Breast epithelium (tissue), 4 donors: Measurements from ENCODE around the gene URB1. TPM values are rescaled to one million over a fixed set of nuclear protein-coding genes. Genes with fewer than 3 reads are reported as not detected.
A peak's percentile ranks its signal among the peaks of the same experiment; 100 is the strongest.
"Not testable (repeated sequence)": the region's sequence is repeated elsewhere in the genome, so short reads cannot be mapped to it uniquely, and the experiment has no call there.

ENCODE experiments used
- DNase-seq, 2 donors: peaks; one replicate each; pipeline ENCODE4 v3.0.0-alpha.2; 2019; ENCODE audit warnings: low spot score in 2 of 2
- H3K27ac ChIP-seq, 2 donors: fragments of 200-600 bp; sonication (generic) in 1 of 2; one replicate each; pipeline ENCODE4 v1.5.1; 2016 to 2019; ENCODE audit warnings: mild to moderate bottlenecking in 1 of 2
- H3K27me3 ChIP-seq, 2 donors: fragments of 200-600 bp; sonication (generic) in 1 of 2; one replicate each; pipeline versions ENCODE4 v1.5.1 to v1.6.0; 2017 to 2019; ENCODE audit warnings: control low read depth in 1 of 2, mild to moderate bottlenecking in 1 of 2
- H3K36me3 ChIP-seq: fragments of 200-600 bp; one replicate; pipeline ENCODE4 v1.5.1; 2019
- H3K4me1 ChIP-seq, 2 donors: fragments of 200-600 bp; sonication (generic); one replicate each; pipeline ENCODE4 v1.5.1; 2016 to 2019; ENCODE audit warnings: control low read depth in 1 of 2
- H3K4me3 ChIP-seq, 3 donors: fragments of 200-600 bp; sonication (generic); 1 replicate in 2 of 3; 2 replicates in 1 of 3; pipeline ENCODE4 v1.5.1; 2016 to 2019; ENCODE audit warnings: mild to moderate bottlenecking in 3 of 3, moderate library complexity in 2 of 3
- H3K9me3 ChIP-seq, 2 donors: fragments of 200-600 bp; sonication (generic) in 1 of 2; one replicate each; pipeline ENCODE4 v1.5.1; 2016 to 2019; ENCODE audit warnings: control low read depth in 1 of 2
- POLR2A ChIP-seq: fragments of 450-650 bp; IDR thresholded peaks from one replicate; pipeline ENCODE4 v1.6.1; 2016; ENCODE audit warnings: antibody characterized with exemption, mild to moderate bottlenecking, moderate library complexity
- POLR2AphosphoS5 ChIP-seq, 3 donors: sonication (generic); formaldehyde crosslinking; IDR thresholded peaks; one replicate each; pipeline ENCODE4 v1.6.1; 2017; ENCODE audit warnings: antibody characterized with exemption in 3 of 3
- intact Hi-C: fragments of 100-400 bp; cut with DNase I; formaldehyde crosslinking; loops from one replicate; pipeline ENCODE4 v1.15.1; 2023; ENCODE audit warnings: low total_unique reads
- total RNA-seq, 3 donors: library from RNA; depleted of rRNA; stranded (reverse); fragments of >200 nt; gene quantifications; one replicate each; pipeline ENCODE4 v1.1.0, GENCODE V29; 2016
- TF ChIP-seq, protein P1 (sequence below), 3 donors: fragments of 450-650 bp; IDR thresholded peaks; one replicate each; pipeline ENCODE4 v1.5.1; 2016 to 2017; ENCODE audit warnings: antibody characterized with exemption in 3 of 3, mild to moderate bottlenecking in 3 of 3, moderate library complexity in 3 of 3

URB1 gene
- total RNA-seq, 3 donors from 2014 or later = 12.8 to 22.2 (median 20.6) TPM

GRCh38 chr21:32370998-32371766 lies 21.6 kb downstream of the URB1 start:
- no peak overlapping the region for H3K4me3 ChIP-seq
- no peaks in the 10 kb centered on the region for H3K36me3 ChIP-seq
- peaks cover 0 to 8% of the 10 kb centered on the region in 2 donors for H3K4me1 ChIP-seq
- no peak for DNase-seq
- intact Hi-C loops = no loop called here
- H3K27ac ChIP-seq = peak overlapping the region; percentile 67 to 87
- TF ChIP-seq POLR2A (no peak), POLR2AphosphoS5 (IDR thresholded peaks at IDR 0.05) (no peak)
- TF ChIP-seq, protein P1, sequence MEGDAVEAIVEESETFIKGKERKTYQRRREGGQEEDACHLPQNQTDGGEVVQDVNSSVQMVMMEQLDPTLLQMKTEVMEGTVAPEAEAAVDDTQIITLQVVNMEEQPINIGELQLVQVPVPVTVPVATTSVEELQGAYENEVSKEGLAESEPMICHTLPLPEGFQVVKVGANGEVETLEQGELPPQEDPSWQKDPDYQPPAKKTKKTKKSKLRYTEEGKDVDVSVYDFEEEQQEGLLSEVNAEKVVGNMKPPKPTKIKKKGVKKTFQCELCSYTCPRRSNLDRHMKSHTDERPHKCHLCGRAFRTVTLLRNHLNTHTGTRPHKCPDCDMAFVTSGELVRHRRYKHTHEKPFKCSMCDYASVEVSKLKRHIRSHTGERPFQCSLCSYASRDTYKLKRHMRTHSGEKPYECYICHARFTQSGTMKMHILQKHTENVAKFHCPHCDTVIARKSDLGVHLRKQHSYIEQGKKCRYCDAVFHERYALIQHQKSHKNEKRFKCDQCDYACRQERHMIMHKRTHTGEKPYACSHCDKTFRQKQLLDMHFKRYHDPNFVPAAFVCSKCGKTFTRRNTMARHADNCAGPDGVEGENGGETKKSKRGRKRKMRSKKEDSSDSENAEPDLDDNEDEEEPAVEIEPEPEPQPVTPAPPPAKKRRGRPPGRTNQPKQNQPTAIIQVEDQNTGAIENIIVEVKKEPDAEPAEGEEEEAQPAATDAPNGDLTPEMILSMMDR (IDR thresholded peaks at IDR 0.05) = no peak
- no peaks in the 10 kb centered on the region for H3K9me3 ChIP-seq
- no peaks in the 10 kb centered on the region for H3K27me3 ChIP-seq

GRCh38 chr21:32368961-32369360 lies 23.9 kb downstream of the URB1 start:
- intact Hi-C loops, H3K36me3 ChIP-seq, H3K4me3 ChIP-seq, DNase-seq, H3K27me3 ChIP-seq, H3K27ac ChIP-seq, H3K9me3 ChIP-seq: not testable (repeated sequence)
- peaks cover 0 to 16% of the 10 kb centered on the region in 2 donors for H3K4me1 ChIP-seq

DNA sequence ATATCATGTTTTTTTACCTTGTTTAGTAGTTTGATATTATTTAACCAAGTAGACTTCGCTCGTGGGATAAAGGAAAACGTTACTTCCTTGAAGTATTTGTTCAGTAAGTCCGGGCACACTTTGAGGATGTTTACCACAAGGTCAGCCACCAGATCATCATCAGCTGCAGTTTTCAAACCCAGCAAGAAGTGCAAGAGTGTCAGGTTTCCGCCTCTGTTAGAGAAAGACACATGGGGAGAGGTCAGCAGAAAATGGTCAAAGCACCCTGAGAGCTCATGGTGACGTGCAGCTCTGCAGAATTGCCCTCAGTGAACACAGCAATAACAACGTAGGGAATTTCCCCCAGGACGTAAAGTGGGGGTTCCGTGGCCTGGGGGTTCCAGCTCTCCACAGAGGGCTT lies 24.4 kb downstream of the URB1 start:
- no peaks in the 10 kb centered on the region for H3K27me3 ChIP-seq
- DNase-seq = no peak
- intact Hi-C loops = no loop called here
- H3K4me3 ChIP-seq = no peak overlapping the region
- TF ChIP-seq POLR2A (no peak), POLR2AphosphoS5 (IDR thresholded peaks at IDR 0.05) (no peak)
- TF ChIP-seq, protein P1 (IDR thresholded peaks at IDR 0.05) = no peak
- no peak overlapping the region for H3K27ac ChIP-seq
- peaks cover 0 to 18% of the 10 kb centered on the region in 2 donors for H3K4me1 ChIP-seq
- H3K9me3 ChIP-seq = no peaks in the 10 kb centered on the region
- no peaks in the 10 kb centered on the region for H3K36me3 ChIP-seq

DNA sequence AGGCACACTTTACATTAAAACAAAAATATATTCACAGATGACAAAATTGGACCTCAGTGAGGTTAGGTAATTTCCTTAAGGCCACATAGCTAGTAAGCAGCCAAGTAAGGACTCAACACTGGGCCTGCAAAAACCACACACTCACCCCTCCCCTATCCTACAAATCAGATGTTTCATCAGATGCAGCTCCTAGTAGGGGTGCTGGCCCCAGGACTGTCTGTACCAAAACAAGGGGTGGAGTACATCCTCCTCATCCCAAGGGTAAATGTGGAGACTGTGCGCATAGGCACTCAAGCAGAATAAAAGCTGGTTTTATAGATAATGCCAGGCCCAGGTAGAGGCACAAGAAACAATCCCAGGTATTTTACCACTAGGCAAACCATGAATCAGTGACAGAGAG lies 25.7 kb downstream of the URB1 start:
- no peak for TF ChIP-seq POLR2A
- no peak for TF ChIP-seq POLR2AphosphoS5 (IDR thresholded peaks at IDR 0.05)
- TF ChIP-seq, protein P1 (IDR thresholded peaks at IDR 0.05) = no peak
- DNase-seq = no peak
- H3K36me3 ChIP-seq = peaks cover 4% of the 10 kb centered on the region
- H3K27me3 ChIP-seq = no peaks in the 10 kb centered on the region
- no peak overlapping the region for H3K27ac ChIP-seq
- no peaks in the 10 kb centered on the region for H3K9me3 ChIP-seq
- intact Hi-C loops = no loop called here
- peaks cover 0 to 15% of the 10 kb centered on the region in 2 donors for H3K4me1 ChIP-seq
- no peak overlapping the region for H3K4me3 ChIP-seq

GRCh38 chr21:32366191-32366590 lies 26.6 kb downstream of the URB1 start:
- no peak overlapping the region for H3K4me3 ChIP-seq
- DNase-seq = no peak
- no peak overlapping the region for H3K27ac ChIP-seq
- H3K9me3 ChIP-seq = no peaks in the 10 kb centered on the region
- H3K4me1 ChIP-seq = peaks cover 0 to 9% of the 10 kb centered on the region in 2 donors
- H3K36me3 ChIP-seq = peaks cover 4% of the 10 kb centered on the region
- intact Hi-C loops = no loop called here
- H3K27me3 ChIP-seq = no peaks in the 10 kb centered on the region
- TF ChIP-seq POLR2A (no peak), POLR2AphosphoS5 (IDR thresholded peaks at IDR 0.05) (no peak)
- TF ChIP-seq, protein P1 (IDR thresholded peaks at IDR 0.05) = no peak
